HT1080 (cell line): ENCODE results near the gene ARTN. TPM values are rescaled to one million over a fixed set of nuclear protein-coding genes. Genes with fewer than 3 reads are reported as not detected.

Experiments
- DNase-seq: peaks from one replicate; pipeline ENCODE4 v3.0.0-alpha.2; 2015; ENCODE audit warnings: low read depth
- total RNA-seq: library from RNA; depleted of rRNA; stranded (reverse); fragments of >200 nt; shearing (Covaris generic); gene quantifications from 2 replicates; pipeline ENCODE4 v1.2.3, GENCODE V29; 2014

ARTN gene
- total RNA-seq, 1 experiment from 2014 or later = 0.32 TPM

- peak; percentile 95 for DNase-seq
Measured at GRCh38 chr1:43946236-43947060, 12.8 kb downstream of the ARTN start, which contains the start of gene IPO13. TSS of gene IPO13 (plus strand) at chr1:43946950. CDS start at chr1:43947601, 651 bp downstream.

- no peak for DNase-seq
Measured at GRCh38 chr1:43947061-43947873, 13.7 kb downstream of the ARTN start.

DNA sequence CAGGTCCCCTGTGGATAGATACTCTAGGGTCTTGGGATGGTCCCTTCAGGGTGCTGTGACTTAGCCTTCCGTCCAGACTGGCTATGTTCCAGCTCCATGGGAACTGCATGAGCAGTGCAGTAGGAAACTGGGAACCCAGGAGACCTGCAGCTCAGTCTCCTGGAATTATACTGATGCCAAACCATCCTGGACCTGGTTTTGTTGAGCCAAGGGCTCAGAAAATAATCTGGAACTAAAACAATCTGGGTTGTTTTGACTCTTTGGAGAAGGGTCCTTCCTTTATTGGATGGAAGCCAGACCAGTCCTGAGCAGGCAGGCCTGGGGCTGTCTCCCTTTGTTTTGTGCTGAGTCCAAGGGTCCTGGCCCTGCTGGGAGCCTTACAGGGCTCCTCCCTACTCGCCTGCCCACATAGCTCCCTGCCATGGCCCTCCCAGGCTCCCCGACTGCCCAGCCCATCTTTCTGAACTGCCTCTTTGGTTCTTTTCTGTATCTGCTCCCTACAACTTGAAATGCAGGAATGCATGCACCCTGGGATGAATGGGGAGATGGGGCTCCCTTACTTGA lies 14.4 kb downstream of the ARTN start:
- no peak for DNase-seq

GRCh38 chr1:43949678-43950077 lies 16.1 kb downstream of the ARTN start:
- no peak for DNase-seq

GRCh38 chr1:43951021-43951985 lies 17.7 kb downstream of the ARTN start:
- DNase-seq = no peak

DNA sequence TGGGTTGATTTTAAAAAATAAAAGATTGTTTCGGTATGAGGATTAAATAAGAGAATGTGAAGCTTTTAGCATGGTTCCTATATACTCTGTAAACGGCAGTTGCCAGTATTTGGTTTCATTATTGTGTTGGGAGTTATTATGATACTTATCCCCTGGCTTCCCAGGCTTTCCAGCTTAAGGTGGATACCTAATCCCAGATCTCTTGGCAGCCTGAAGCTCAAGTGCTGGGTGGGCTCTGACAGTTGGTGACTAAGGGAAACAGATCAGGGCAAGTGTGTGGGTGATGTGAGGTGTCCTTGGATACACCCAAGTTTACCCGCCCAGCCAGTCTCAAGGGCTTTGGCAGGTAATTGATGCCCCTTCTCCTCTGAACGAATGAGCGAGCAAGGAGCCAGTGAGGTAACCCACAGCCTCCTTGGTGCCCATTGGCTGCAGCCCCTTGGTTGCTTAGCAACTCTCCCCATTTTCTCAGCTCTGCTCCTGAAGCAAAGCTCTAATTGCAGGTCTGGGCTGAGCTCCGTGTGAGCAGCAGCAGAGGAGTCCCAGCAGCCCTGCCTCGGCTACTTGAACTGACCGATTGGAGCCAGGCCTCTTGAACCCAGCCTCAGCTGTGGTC lies 19.2 kb downstream of the ARTN start:
- DNase-seq = no peak

GRCh38 chr1:43953361-43953760 lies 19.8 kb downstream of the ARTN start:
- no peak for DNase-seq

GRCh38 chr1:43954036-43954435 lies 20.4 kb downstream of the ARTN start:
- no peak for DNase-seq

DNA sequence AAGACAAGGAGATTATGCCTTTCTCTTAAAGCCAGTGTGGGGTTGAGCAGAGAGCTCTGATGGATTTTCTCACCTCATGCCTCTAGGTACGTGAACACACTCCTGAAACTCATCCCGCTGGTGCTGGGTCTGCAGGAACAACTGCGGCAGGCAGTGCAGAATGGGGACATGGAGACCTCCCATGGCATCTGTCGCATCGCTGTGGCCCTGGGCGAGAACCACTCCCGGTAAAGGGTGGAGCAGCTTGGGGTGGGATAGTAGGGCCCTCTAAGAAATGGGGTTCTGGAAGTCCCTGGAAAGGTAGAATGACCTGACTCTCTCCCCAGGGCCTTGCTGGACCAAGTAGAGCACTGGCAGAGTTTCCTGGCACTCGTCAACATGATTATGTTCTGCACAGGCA lies 22.6 kb downstream of the ARTN start:
- no peak for DNase-seq

DNA sequence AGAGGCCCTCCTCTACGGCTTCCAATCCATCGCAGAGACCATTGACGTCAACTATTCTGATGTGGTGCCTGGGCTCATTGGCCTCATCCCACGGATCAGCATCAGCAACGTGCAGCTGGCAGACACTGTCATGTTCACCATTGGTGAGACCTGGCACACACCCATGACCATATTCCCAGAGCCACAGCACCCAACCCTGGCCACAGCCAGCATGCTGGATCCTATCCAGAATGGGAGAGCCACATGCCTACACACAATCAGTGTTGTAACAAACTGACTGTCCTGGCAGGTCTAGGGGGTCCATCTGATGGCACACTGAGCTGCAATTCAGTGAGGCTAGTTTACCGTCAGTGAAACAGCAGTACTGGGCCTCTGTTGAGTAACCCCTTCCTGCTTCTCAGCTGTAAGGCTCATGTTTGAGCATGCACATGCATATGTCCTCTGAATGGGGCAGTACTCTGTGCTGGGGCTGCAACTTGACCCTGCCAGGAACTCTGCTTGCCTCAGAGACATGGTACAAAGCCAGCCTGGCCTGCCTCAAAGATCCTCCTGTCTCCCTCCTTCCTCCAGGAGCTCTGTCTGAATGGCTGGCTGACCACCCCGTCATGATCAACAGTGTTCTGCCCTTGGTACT lies 23.9 kb downstream of the ARTN start:
- DNase-seq = no peak

DNA sequence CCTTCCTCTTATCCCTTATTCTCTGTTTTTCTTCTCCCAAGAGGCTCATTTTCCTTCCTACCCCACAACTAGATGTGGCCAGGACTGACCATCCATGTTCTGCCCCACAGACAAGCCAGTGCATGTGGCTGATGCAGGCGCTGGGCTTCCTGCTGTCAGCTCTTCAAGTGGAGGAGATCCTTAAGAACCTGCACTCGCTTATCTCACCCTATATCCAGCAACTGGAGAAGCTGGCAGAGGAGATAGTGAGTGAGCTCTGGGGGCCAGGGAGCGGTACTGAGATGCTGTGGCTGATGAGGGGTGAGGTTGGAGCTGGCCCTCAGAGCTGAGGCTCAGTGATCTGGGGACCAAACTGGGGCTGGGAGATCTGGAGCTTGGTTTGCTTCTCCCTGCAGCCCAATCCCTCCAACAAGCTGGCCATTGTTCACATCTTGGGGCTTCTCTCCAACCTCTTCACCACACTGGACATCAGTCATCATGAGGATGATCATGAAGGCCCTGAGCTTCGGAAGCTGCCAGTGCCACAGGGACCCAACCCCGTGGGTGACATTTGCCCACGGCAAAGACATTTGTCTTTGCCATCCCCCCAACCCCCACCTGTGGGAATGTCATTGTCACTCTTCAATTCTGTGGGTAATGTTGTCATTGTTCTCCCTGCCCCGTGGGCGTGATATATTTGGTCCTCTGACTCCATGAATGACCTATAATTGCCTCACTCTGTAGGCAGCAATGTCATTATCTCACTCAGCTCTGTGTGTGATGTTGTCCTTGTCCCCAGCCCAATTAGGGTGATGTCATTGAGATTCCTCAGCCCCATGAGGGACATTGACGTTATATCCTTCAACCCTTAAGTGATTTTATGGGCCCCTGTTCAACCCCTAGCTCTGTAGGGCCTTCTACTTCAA lies 25.0 kb downstream of the ARTN start:
- DNase-seq = no peak

- no peak for DNase-seq
Measured at GRCh38 chr1:43960798-43961197, 27.2 kb downstream of the ARTN start.

- no peak for DNase-seq
Measured at GRCh38 chr1:43961692-43962091, 28.1 kb downstream of the ARTN start.

DNA sequence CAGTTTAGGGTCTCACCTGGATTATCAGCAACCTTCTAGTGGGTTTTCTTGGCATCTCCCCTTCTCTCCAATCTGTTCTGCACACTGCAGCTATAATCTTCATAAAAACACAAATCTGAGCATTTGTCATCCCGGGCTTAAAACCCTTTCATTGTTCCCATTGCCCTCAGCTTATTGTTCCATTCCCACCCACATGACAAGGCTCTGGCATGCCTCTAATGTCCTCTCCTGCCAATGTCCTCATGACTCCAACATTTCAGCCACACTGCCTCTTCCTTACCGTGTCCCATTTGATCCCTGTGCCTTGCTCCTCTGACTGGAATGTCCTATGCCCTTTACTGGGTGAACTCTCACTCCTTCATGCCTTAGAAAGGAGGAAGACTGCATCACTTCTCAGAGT lies 28.7 kb downstream of the ARTN start:
- DNase-seq = no peak

GRCh38 chr1:43963006-43963405 lies 29.4 kb downstream of the ARTN start:
- no peak for DNase-seq

- no peak for DNase-seq
Measured at GRCh38 chr1:43963890-43964289, 30.3 kb downstream of the ARTN start.

DNA sequence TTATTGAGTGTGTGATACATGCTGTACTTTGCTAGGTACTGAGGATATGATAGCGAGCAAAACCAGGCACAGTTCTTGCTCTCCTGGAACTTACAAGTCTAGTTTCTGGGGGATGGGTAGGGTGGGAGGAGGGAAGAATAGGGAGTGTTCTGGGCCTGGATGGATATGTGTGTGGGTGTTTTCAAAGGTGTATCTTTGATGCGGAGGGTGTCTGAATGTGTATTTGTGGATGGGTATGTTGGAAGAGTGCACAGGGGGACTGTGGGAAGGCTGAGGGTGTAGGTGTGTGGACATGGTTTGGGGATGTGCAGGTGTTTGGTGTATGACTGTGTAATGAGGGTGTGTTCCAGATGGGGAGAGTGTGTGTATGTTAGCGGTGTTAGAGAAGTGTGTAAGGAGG lies 31.7 kb downstream of the ARTN start:
- no peak for DNase-seq

- no peak for DNase-seq
Measured at GRCh38 chr1:43968348-43968948, 34.8 kb downstream of the ARTN start.

- DNase-seq = no peak
Measured at GRCh38 chr1:43969416-43969745, 35.8 kb downstream of the ARTN start.
